Mucosa of descending colon (tissue), 3 donors: ENCODE measurements around the gene KDM1A. TPM values are rescaled to one million over a fixed set of nuclear protein-coding genes. Genes with fewer than 3 reads are reported as not detected.

ENCODE experiments used
- ATAC-seq: fragments of 200-7000 bp; cut with Tn5 transposase; one replicate; pipeline ENCODE4 v1.9.1; 2020; ENCODE audit warnings: mild to moderate bottlenecking, moderate library complexity
- DNase-seq, 3 donors: peaks; one replicate each; pipeline ENCODE4 v3.0.0-alpha.2; 2020
- H3K36me3 ChIP-seq: fragments of 200-600 bp; one replicate; pipeline ENCODE4 v1.8.0; 2021; ENCODE audit warnings: low read depth, mild to moderate bottlenecking
- H3K4me1 ChIP-seq: fragments of 200-600 bp; one replicate; pipeline ENCODE4 v1.8.0; 2021; ENCODE audit warnings: low read depth, mild to moderate bottlenecking
- H3K4me3 ChIP-seq: fragments of 200-600 bp; one replicate; pipeline ENCODE4 v1.8.0; 2021; ENCODE audit warnings: mild to moderate bottlenecking
- H3K9me3 ChIP-seq: fragments of 200-600 bp; one replicate; pipeline ENCODE4 v1.8.0; 2021; ENCODE audit warnings: mild to moderate bottlenecking
- intact Hi-C, 2 donors: fragments of 100-400 bp; cut with DNase I in 1 of 2; cut with micrococcal nuclease in 1 of 2; formaldehyde crosslinking; loops; one replicate each; pipeline versions ENCODE4 v1.11.0 to v1.11.1; 2022; cut with DNase I, micrococcal nuclease
- total RNA-seq, 3 donors: library from RNA; stranded (reverse); fragmentation: NEBNext Ultra II Directional in 2 of 3; extraction: Animal tissue kit (Norgen Biotek cat#: 25700) in 2 of 3; gene quantifications; one replicate each; pipeline versions ENCODE4 v1.2.1 to v1.2.4, GENCODE V29; 2021 to 2023
- TF ChIP-seq, protein P1 (sequence below): fragments of 200-600 bp; IDR thresholded peaks from one replicate; pipeline ENCODE4 v1.8.0; 2022; ENCODE audit warnings: antibody characterized with exemption, mild to moderate bottlenecking
- donor health status: DM: no; HTN: no; CAD: no; lungs with moderate emphysema.
- donor health status: DM: no; HTN: no; CAD: no.
- donor health status: DM: no; HTN: yes; CAD: no.

Gene KDM1A
- total RNA-seq, 3 donors from 2014 or later = 37.5 to 61.3 (median 49.3) TPM

DNA sequence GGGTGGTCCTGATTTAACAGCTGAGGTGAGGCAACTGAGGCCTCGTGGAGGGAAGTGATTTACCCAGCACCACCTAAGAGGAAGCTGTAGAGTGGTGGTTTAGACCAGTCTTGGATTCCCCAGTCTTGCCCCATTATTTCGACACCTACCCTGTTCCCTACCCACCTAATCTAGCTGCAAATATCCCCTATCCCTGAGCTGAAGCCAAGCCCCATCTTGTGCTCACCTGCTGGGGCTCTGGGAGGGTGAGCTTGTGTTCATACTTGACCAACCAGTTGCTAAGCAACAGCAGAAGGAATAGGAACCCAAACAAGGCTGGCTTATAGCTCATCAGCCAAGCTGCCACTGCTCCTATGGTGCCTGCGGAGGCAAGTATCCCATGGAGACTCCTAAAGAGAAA is 5.6 kb upstream of the KDM1A start:
- intact Hi-C loops = no loop called here
- no peak for DNase-seq
- Histone ChIP-seq H3K4me1 (no peaks in the 10 kb centered on the region), H3K36me3 (no peaks in the 10 kb centered on the region), H3K4me3 (no peak overlapping the region), H3K9me3 (no peaks in the 10 kb centered on the region)
- TF ChIP-seq, protein P1, sequence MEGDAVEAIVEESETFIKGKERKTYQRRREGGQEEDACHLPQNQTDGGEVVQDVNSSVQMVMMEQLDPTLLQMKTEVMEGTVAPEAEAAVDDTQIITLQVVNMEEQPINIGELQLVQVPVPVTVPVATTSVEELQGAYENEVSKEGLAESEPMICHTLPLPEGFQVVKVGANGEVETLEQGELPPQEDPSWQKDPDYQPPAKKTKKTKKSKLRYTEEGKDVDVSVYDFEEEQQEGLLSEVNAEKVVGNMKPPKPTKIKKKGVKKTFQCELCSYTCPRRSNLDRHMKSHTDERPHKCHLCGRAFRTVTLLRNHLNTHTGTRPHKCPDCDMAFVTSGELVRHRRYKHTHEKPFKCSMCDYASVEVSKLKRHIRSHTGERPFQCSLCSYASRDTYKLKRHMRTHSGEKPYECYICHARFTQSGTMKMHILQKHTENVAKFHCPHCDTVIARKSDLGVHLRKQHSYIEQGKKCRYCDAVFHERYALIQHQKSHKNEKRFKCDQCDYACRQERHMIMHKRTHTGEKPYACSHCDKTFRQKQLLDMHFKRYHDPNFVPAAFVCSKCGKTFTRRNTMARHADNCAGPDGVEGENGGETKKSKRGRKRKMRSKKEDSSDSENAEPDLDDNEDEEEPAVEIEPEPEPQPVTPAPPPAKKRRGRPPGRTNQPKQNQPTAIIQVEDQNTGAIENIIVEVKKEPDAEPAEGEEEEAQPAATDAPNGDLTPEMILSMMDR = no peak
- no peak for ATAC-seq

DNA sequence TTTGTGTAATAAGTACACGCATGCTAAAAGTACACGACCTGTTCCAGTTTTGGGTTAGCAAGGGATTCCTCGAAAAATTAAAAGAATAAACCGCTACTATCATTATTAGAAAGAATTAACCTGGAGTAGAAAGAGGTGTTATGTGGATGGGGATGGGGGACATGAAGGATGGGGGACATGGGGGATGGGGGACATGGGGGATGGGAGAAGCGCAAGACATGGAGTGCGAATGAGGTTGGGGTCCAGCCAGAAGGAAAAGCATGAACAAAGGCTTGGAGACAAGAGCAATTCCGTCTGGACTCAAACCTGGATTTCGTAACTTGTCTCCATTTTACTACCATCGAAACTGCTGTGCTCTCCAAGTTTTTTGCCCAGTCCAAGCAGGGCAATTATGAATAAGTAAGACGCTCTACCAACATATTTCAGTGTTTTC is 591 bp upstream of the KDM1A start:
- H3K36me3 ChIP-seq = no peaks in the 10 kb centered on the region
- no peaks in the 10 kb centered on the region for H3K9me3 ChIP-seq
- intact Hi-C loops = no loop called here
- ATAC-seq (peak; percentile 1), DNase-seq (peak in 1 of 3 donors; percentile 25)
- peaks cover 10% of the 10 kb centered on the region for H3K4me1 ChIP-seq
- TF ChIP-seq, protein P1 = no peak
- H3K4me3 ChIP-seq = no peak overlapping the region

DNA sequence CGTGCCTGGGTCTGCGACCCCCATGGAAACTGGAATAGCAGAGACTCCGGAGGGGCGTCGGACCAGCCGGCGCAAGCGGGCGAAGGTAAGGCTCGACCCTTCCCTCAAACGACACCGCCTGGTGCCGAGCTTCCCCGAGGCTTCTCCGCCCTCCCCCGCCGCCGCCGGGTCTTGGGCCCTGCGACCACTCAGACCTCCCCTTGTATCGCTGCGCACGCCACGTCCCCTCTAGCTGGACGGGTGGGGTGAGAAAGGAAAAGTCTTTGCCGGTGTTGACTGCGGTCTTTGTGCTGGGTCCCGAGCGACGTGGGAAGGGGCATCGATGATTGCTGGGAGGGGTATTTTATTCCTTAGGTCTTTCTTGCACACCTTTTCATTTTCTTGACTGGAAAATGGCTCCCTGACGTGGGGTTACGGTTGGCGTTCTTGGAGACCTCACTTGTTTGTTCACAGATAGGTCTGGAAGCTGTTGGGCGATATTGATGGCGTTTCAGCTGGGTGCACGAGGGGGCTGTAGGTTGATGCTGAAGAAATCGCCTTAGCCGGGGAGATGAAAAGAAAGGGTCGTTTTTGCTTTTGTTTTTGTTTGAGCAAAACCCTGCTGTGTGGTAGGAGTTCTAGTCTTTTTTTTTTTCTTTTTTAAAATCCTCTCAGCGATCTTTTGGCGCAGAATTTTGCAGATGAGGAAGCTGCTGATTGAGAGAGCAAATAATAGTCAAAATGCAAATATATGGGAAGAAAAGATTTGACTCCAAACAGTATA is 776 bp downstream of the KDM1A start:
- no peaks in the 10 kb centered on the region for H3K9me3 ChIP-seq
- intact Hi-C loops = no loop called here
- peak overlapping the region; percentile 90 for H3K4me3 ChIP-seq
- peaks cover 10% of the 10 kb centered on the region for H3K4me1 ChIP-seq
- H3K36me3 ChIP-seq = no peaks in the 10 kb centered on the region
- TF ChIP-seq, protein P1 = no peak
- DNase-seq = peak; percentile 31 to 60 (median 58)
- ATAC-seq = peak; percentile 34

DNA sequence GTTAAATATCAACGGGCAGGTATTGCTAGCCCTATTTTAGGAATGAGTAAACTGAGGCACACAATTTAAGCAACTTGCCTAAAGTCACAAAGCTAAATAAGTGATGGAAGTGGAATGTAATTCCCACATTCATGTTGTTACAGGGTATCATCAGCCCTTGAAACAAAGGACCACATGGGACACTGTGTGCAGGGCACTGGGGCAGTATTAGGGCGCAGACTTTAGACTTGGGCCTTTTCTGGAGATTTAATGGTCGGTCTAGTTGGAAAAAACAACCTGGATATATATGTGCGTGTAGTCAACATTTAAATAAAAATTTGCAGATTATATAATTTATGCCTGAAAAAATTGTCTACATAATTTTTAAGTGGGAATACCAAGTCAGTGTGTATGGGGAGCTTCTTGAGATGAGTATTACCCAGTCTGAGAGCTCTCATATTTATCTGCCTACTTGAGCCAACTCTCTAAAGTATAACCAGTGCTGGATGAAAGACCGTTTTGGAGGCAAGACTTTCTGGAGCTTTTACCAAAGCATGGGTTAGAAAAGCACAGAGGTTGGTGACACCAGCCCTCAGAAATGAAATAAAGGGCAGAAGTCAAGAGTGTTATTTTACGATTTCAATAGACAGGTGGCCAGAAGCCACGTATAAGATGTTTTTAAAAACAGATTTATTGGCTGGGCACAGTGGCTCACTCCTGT is 1.6 kb downstream of the KDM1A start:
- TF ChIP-seq, protein P1 = no peak
- H3K36me3 ChIP-seq = no peaks in the 10 kb centered on the region
- no peak overlapping the region for H3K4me3 ChIP-seq
- no peaks in the 10 kb centered on the region for H3K9me3 ChIP-seq
- H3K4me1 ChIP-seq = peaks cover 10% of the 10 kb centered on the region
- intact Hi-C loops = no loop called here
- ATAC-seq = no peak
- DNase-seq = no peak

DNA sequence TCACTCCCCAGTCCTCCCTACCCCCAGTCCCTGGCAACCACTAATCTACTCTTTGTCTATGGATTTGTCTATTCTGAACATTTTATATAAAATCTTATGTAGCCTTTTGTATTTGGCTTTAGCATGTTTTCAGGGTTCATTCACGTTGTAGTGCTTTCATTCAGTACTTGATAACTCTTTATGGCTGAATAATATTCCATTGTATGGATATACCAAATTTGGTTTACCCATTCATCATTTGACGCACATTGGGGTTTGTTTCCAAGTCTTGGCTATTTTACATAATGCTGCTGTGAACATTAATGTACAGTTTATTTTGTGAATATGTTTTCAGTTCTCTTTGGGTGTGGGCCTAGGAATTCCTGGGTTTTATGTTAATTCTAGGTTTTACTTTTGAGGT is 2.6 kb downstream of the KDM1A start:
- H3K9me3 ChIP-seq = no peaks in the 10 kb centered on the region

More for the DNA sequence above, 2.6 kb downstream of the KDM1A start:
- peaks cover 10% of the 10 kb centered on the region for H3K4me1 ChIP-seq
- no peak for ATAC-seq
- no peak overlapping the region for H3K4me3 ChIP-seq
- H3K36me3 ChIP-seq = no peaks in the 10 kb centered on the region
- TF ChIP-seq, protein P1 = no peak
- no peak for DNase-seq
- intact Hi-C loops = no loop called here
